ENCODE results near the gene SEL1L3.
A peak's percentile ranks its signal among the peaks of the same experiment; 100 is the strongest.
"Not testable (repeated sequence)": the region's sequence is repeated elsewhere in the genome, so short reads cannot be mapped to it uniquely, and the experiment has no call there.

The SEL1L3 gene

DNA sequence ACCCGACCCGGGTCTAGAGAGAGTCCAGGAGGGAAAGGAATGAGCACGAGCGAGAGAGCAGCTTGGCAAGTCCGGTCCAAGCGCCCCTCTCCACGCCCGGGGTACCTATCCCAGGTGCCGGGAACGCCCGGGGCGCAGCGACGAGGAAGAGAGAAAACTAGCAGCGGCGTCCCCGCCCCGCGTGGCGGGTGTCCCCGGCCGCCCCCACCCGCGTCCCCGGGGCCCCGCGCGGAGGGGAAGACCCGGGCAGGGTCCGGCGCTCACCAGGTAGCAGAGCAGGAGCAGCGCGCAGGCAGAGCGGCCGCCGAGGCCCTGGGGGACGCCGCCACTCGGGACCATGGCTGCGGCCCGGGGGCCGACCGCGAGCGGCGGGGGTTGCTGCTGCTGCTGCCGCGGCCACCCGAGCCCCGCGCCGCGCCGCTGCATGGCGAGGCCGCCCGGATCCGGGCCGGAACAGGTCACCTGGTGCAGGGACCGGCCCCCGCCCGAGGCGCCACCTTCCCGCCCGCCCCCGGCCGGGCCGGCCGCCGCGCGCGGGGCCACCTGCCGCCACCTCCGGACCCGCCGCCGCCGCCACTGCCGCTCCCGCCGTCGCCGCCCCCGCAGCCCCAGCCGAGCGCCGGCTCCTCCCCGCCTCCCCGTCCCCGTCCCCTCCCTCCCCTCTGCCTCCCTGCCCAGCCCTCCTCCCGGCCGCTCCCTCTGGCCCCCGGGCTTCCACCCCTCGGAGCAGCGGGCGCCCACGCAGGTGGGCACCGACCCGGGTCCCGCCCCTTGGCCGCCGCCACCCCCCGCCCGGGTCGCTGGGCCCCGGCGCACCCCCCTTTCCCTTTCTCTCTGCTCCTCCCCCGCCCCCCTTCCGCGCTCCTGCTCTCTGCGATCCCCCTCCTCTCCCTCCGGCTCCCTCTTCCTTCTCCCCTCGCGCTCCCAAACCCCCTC lies at the start of gene SEL1L3:
TSS of gene SEL1L3 (minus strand) at position 578 of the 936 bp plus-strand sequence. CDS start at position 426, 152 bp downstream.
- DNase-seq (peak; percentile 71), ATAC-seq (peak; percentile 53)

DNA sequence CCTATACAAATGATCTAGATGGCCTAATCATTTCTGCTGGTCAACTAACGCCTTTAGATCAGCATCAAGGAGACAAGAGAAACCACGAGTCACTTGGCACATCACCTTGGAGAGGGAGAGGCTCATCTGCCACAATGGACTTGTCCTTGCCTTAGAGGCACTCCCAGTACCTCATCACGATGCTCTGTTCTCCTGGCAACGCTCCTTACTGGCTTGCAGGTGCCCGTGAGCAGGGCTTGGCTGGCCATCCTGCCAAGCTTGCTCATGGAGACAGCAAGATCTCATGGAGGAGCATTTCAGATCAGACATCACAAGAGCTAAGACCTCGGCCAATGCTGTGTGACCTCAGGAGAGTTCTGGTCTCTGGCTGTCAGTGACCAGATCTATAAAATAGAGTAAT lies 48.6 kb upstream of the SEL1L3 start:
- DNase-seq = no peak

DNA sequence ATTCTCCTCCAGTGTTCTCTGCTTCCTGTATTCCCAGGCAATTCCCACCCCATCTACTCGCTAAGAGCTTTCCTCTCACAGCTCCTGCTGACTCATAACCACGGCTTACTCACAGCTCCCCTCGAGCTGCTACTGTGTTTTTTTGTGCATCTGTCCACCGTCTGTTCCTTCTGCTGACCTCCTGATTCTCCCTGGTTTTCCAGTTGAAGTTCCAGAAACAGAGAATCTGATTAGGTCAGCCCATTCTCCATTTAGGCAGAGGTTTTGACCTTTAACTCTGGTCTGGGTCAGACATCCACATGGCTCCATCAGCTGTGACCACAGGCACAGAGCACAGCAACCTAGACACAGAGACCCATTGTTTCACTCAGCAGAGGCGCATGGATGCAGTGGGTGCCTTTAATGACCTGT lies 45.7 kb upstream of the SEL1L3 start:
- DNase-seq (no peak), ATAC-seq (no peak)

More for the DNA sequence above, 48.6 kb upstream of the SEL1L3 start:
- ATAC-seq = no peak

DNA sequence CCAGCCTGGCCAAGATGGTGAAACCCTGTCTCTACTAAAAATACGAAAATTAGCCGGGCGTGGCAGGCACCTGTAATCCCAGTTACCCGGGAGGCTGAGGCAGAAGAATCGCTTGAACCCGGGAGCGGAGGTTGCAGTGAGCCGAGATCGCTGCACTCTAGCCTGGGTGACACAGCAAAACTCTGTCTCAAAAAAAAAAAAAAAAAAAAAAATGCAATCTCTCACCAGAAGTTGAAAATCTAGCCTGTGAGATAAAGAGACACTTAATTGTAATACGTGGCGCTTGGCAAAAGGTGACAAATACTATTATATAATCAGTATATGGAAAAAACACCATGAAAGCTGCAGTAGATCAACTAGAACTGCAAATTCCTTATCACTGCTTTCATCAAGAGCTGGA lies 43.3 kb upstream of the SEL1L3 start:
- ATAC-seq, DNase-seq: not testable (repeated sequence)

DNA sequence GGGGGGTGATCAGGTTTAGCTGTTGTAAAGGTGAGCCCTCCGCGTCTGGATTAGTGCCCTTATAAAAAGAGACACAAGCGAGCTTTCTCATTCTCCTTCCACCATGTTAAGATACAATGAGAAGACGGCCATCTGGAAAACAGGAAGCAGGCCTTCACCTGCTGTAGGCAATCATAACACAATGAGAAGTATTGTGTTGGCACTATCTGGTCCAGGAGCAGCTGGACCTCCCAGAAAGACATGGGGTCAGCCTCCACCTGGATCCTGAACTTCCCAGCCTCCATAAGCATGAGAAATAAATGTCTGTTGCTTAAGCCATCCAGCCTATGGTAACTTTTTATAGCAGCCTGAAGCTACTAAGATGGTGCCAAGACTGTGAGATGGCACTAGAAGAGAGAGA lies 42.6 kb upstream of the SEL1L3 start:
- ATAC-seq = no peak
- DNase-seq = no peak

DNA sequence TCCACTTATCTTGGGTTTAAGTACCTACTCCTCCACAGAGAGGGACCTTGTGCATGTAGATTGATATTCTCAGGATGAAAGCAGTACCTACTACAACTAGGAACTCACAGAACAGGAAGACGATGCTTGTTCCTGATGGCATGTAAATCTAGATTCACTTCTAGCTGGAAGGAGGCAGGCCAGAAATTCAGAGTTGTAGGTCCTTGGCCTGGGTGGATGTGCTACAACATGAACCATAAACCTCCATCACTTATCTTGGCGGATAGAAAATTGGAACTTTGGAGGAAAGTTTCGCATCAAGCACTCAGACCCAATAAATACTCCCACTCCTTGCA lies 41.9 kb upstream of the SEL1L3 start:
- no peak for DNase-seq
- no peak for ATAC-seq

DNA sequence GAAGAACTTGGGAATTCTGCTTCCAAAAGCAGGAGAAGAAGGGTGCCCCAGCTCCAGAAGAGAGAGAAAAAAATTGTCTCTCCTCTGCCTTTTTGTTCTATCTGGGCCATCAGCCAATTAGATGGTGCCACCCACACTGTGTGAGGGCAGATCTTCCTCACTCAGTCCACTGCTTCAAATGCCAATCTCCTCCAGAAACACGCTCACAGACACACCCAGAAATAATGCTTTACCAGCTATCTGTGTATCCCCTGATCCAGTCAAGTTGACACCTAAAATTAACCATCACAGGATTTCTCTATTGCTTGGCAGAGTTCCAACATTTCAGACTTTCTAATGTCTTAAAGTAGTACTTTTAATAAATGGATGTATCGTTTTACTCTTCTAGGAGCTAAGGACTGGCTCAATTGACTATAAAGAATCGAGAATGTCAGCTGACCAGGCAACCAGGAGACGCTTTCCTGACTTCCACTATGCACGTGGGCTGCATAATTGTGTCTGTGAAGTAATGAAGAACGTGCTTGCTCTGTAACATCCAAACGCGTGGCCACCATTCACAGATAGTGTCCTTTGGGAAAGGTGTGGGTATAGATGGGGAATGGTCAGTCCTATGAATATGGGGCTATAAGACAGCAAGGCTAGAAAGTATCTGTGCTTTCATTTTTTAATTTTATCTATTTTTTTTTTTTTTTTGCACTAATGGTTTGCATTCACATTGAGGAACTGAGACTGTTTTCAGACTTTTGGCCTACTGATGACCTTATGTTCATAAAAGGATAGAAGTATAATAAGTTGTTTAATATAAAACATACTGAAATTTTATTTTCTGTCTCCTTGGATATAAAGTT lies 41.3 kb upstream of the SEL1L3 start:
- DNase-seq (no peak), ATAC-seq (no peak)

DNA sequence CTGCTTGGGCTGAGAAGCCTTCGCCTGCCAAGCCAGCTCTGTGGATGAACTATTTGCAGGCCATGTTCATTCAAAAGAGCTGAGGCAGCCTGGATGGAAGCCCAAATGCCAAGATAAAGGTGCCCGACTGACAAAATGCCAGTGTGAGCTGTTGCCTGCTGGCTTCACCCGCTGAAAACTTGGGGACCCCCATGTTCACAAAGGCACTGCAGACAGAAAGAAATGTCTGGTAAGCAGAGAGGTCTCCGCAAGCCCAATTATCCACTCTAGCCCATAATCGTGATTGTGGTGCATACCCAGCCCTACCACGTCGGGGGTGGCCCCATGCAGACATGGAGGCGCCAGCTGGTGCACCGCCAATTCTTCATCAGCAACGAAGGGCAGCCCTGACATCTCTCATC lies 38.2 kb upstream of the SEL1L3 start:
- ATAC-seq (no peak), DNase-seq (no peak)

DNA sequence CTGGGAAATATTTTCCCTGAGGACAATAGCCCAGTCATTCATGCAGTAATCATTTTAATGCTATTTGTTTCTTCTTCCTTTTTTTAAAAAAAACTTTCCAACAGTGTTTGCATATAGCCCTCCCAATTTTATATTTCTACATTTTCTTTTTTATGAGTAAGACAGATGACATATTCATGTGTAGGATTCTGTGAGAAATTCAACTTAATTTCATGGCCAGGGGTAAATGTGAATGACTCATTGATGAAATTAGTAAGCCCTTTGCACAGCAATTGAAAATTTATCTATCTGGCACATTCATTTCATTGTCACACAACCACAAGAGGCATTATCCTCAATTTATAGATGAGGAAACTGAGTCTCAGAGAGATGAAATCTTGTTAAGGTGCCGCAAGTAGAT lies 37.5 kb upstream of the SEL1L3 start:
- no peak for ATAC-seq

DNA sequence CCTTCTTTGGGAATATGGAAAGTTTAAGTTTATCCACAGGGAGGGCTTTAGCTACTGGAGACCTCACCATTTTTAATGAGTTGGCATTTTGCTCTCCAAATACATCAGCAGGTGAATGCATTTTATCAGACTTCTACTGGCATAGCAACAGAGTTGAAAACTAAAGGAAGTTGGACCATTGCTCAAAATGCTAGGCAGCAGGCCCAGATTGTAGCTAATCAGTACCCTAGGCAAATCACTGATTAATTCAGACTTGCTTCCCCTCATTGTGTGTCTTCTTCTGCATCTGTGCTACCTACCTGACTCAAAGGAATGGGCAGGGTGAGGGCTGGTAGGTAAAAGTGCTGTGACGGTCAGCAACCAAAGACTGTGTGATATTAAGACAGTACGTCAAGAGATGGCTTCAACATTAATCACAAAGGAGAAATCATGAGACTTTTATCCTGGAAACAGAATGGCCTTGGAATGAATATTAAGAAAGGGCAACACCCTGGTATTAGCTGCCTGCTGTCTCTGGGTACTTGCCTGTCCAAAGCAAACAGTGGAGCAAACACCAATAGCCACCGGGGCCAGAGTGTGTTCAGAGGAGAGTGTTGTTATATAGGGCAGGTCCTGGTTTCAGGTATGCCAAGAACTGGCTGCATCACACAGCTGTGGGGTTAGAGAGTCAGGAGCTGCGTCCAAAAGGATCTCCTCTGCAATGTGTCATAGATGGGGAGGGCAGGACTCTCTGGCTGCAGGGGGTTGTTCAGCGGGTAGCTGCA lies 34.2 kb upstream of the SEL1L3 start:
- ATAC-seq = no peak
- no peak for DNase-seq

More for the DNA sequence above, 37.5 kb upstream of the SEL1L3 start:
- no peak for DNase-seq

DNA sequence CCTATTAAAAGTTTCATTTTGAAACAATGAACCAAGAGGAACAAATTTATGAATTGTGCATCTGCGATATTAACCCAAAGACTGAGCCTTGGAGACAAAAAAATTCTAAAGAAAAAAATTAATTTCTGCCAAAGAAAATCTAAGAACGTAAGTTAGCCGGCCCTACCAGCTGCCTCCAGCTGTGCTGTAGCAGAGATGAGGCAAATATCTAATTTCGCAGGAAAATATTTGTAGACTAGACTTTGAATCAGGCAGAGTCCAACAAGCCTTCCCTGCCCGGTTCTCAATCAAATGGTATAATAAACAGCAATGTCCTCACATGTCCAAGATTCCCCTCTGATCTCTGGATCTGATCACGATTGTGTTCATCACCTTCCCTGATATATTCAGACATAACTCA lies 30.0 kb upstream of the SEL1L3 start:
- DNase-seq = no peak
- no peak for ATAC-seq

DNA sequence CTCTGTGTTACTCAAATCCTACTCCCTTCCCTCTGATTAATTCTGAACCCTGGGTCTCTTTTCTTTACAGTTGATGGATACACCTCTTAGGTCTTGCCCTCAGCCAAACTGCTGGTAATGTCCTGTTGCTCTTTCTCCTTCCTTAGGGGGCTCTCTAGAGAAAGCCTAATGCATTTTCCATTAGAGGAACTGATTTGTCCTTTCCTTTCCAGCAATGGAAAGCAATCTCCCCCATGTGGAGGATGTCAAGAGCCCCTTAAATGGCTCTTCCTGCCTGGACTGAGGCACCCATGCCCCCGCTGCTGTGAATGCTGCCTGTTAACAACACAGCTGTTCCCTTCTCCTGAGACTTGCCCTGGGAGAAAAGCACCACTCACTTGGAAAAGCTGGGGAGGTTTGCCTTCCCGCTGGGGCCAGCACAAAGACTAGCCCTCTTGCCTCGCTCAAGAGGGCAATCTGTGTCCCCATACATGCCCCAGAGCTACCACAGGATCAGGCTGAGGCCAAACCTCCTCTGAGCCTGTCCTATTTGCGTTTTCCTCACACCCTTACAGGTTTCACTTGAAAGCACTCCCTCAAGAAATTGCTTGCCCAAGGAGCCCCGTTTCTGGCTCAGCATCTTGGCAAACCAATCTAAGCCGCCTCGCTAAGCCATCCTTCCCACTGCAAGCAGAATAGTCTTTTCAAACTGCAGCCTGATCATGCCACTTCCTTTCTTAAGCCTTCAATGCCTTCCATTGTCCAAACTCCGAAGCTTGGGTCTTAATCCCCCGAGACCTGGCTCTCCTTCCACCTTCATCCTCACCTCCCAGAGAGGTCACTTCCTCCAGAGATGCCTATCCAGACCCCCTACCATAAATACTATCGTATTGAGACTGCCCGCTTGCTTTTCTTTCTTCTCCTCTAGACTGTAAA lies 28.0 kb upstream of the SEL1L3 start:
- no peak for ATAC-seq
- no peak for DNase-seq

DNA sequence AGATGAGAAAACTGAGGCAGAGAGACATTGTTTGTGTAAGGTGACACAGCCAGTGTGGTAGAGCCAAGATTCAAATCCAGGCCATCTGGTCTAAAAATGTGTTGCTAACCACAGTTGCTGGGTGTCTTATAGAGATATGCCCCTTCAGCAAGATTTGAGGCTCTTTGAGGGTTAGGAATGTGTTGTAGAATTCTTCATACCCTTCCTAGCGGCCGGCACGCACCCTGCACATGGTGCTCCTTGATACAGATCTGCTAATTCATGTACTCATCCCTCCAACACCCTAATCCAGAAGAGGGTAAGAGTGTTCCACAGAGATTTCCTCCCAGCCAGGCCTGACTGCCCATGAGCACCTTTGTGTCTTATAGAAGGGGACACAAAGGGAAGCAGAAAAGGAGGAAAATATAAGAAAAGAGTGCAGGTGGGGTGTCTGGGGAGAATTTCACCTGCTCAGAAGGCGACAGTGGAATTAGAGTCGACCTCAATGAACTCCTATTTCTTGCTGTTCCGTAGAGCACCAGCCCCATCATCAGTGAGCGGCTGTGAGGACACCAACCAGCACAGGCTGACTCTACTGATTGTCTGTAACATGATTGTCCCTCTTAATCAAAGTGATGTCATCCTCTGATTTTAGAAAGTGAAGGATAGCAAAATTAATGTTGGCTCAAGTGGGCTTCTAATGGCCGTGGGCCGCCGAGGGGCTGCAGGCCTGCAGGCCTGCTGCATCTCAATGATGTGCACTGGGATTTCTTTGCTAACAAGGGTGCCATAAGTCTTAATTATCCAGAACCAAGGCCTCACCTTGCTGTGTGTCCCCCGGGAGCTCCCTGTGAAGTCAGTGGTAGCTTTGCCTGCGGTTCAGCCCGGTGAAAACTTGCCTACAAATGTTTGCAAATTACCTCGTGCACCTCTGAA lies 27.1 kb upstream of the SEL1L3 start:
- ATAC-seq (no peak), DNase-seq (no peak)

DNA sequence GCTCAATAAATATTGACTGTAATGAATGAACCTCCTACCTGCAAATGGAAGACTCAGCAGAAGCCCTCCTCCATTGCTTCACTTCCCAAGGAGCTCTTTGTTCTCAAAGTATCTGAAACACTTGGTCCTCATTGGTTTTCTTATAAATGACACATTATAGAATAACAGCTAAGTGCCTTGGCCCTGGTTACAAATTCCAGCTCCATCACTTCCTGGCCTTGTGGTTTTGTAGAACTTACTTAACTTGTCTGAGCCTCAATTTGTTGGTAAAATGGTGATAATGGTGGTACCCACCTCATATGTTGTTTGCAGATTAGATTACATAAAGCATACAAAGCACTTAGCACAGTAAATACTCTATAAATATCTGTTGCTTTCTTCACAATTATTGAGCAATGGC lies 26.0 kb upstream of the SEL1L3 start:
- DNase-seq = no peak
- ATAC-seq = no peak

DNA sequence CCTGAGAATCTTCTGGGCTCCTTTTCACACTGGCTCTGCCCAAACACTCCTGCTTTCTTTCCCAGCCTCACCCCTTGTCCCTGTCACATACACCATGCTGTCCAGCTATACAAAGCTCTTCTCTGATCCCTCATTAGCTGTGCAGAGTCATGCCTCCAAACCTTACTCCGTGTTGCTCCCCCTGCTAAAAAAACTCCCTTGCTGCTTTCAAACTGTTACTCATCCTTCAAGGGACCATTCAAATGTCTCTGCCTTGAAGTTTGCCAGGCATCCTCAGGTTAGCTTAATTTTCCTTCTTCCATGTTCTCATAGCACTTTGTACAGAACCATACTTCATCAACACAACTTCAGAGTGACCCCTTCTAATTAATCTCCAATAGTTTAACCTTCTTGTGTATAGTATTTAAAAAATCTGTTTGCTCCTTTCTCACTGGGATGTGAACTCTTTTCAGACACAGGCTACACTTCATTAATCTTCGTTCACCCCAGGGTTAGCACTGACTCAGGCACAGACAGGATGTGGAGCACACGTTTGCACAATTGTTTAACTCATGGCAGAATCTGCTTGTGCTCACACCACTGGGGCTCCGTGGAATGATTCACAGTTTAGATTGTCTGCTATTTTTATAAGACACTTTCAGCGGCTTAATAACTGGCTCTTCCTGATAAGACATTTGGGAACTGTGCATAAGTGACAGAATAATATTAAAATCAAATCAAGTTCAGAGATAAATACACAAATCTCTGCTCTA lies 21.4 kb upstream of the SEL1L3 start:
- DNase-seq = no peak

DNA sequence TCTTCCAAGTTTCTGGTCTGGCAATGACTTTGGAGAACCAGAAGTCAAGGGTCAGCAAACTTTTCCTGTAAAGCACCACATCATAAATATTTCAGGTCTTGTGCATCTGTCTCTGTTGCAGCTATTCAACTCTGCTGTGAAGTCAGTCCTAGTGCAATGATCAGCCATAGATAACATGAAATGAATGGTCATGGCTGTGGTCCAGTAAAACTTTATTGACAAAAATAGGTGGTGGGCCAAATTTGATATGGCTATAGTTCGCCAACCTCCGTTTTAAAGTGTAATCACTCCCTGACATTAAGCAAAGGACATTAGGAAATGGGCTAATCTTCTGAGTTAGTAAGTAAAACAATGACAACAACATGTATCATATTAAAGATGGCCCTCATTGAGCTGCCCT lies 20.8 kb upstream of the SEL1L3 start:
- no peak for ATAC-seq
- DNase-seq = no peak

More for the DNA sequence above, 21.4 kb upstream of the SEL1L3 start:
- no peak for ATAC-seq

DNA sequence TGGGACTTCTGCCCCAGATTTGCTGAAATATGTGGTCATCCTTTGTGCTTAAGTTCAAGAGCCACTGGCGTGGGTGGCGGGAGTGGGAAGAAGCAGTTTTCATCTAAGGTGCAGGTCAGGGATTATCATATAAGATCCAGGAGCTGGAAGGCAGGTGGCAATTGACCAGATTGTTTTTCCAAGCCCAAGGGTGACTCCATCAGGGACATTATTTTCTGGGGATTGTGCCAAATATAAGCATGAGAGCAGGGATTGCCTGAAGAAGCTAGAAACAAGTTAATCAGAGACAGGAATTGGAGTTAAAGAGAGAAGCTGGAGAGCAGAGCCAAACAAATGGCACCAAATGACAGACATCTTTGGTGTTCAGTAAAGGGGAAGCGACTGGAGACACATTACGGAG lies 19.4 kb upstream of the SEL1L3 start:
- DNase-seq (no peak), ATAC-seq (no peak)

DNA sequence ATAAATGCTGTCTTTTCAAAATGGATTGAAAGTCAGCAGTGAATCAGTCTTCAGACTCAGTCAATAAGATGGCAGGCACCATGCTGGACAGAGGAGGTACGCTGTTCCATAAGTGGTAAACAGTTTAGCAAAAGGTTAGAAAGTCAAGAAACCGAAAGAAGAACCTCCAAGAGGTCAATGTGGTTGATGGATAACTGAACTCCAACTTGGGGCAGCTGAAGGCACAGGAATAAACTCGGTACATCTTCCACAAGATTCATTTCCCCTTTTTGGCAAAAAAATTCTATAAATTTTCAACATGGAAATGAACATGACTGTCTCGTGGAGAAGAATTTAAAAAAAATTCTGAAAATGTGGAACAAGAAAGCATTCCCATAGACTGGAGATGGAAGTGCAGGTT lies 18.4 kb upstream of the SEL1L3 start:
- ATAC-seq (no peak), DNase-seq (no peak)

DNA sequence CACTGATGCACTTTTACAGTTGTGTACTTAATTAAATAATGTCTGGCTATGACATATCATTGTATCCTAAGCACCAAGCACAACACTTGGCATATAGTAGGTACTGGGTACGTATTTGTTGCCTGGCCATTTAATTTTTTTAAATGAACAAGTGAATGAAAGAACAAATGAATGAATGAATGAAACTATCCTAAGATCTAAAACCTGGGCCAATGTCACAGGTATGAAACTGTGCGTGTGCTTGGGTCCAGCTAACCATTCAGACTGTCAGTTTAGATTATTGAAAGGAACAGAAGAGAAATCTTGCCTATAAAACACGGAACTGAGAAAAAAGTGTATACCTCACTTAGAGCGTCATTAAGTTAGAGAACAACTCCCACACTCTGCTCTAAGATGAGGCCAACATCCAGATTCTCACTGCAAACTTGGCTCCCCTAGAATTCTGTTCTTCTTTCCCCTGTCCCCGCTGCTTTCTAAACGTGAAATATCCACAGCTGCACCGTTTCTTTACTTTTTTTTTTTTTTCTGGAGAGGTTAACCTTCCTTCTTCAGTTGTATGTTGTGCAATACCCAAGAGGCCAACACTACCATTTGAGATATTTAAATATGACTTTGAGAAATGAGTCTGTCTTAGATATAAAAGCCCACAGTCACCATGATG lies 17.3 kb upstream of the SEL1L3 start:
- ATAC-seq (no peak), DNase-seq (no peak)

All from stimulated activated naive CD8-positive, alpha-beta T cell treated with anti-CD3 and anti-CD28 coated beads, Interleukin-15, Interleukin-2, amounts not matched to agents 100 U/mL and 50 U/mL, for 24 hours (primary cell).